Measurements from ENCODE around the gene LARP4.
A peak's percentile ranks its signal among the peaks of the same experiment; 100 is the strongest.

LARP4 gene

DNA sequence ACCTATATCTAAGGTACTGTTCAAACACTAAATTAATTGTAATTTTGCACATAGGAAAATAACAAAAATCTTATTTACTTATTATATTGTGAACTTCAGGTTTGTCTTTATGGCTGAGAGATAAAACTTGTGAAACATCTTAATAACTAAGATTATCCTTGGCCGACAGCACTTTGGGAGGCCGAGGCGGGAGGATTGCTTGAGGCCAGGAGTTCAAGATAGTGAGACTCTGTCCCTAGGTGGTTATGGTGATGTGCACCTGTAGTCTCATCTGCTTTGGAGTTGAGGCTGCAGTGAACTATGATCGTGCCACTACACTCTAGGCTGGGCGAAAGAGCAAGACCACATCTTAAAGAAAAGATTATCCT lies 126.7 kb downstream of the LARP4 start:
- DNase-seq: no peak

- peak in 2 of 6 experiments; percentile 7 to 14 for DNase-seq
Observed at GRCh38 chr12:50528800-50529199, 128.1 kb downstream of the LARP4 start.

- DNase-seq: no peak
Observed at GRCh38 chr12:50529345-50529744, 128.7 kb downstream of the LARP4 start.

Data from stimulated activated naive CD4-positive, alpha-beta T cell (primary cell).